Stomach (tissue), 4 donors: Measurements from ENCODE around the gene MYO3B.

Source experiments
- CTCF ChIP-seq, 7 experiments: fragments of 450-650 bp in 4 of 7; fragments of 200-600 bp in 3 of 7; sonication (generic) in 3 of 7; IDR thresholded peaks; one replicate each; pipeline ENCODE4 v1.5.1; 2016 to 2019; ENCODE audit warnings: antibody characterized with exemption in 7 of 7, control low read depth in 2 of 7, mild to moderate bottlenecking in 1 of 7
- POLR2A ChIP-seq, 4 donors: fragments of 450-650 bp; IDR thresholded peaks; one replicate each; pipeline ENCODE4 v1.6.1; 2016; ENCODE audit warnings: antibody characterized with exemption in 4 of 4, control low read depth in 2 of 4, mild to moderate bottlenecking in 1 of 4, moderate library complexity in 1 of 4

- TF ChIP-seq POLR2A (IDR thresholded peaks at IDR 0.05) (no peak), CTCF (IDR thresholded peaks at IDR 0.05) (no peak)
Measured at GRCh38 chr2:170689481-170689880, 511.5 kb downstream of the MYO3B start.
